ENCODE data around the gene RIN3. TPM values are rescaled to one million over a fixed set of nuclear protein-coding genes. Genes with fewer than 3 reads are reported as not detected.

RIN3 gene
- total and polyA plus RNA-seq, 10 of the 15 experiments (the other 5 are each of a cell fraction or from before 2014, with no cell fraction given): 0.91 to 23.3 (median 6.3) TPM

DNA sequence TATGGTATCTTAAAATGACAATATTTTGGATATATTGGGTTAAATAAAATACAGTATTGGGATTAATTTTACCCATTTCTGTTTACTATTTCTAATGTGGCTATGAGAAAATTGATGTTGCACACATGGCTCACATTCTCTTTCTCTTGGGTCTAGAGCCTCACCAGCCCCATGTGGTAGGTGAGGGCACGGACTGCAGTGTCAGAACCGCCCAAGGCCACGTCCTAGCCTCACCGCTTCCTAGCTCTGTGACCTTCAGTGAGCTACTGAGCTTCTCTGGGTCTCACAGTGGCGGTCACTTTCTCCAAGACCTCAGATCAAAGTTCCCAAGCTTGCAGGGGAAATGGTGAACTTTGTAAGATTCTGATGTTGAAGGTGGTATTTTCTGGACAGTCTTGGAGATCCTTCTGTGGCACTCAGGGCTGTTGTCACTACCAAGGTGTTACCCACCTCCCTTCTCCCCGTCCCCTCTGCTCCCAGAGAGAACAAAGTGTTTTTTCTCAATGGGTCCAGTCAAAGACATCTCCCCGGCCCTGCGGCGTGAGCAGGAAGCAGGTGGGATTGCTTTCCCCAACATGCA is 87.6 kb downstream of the RIN3 start (continued):
- TF ChIP-seq BMI1 (IDR thresholded peaks at IDR 0.05; ENCODE audit: borderline replicate concordance) (no peak), JUND (IDR thresholded peaks at IDR 0.05; ENCODE audit: low read depth, low read length) (no peak)

DNA sequence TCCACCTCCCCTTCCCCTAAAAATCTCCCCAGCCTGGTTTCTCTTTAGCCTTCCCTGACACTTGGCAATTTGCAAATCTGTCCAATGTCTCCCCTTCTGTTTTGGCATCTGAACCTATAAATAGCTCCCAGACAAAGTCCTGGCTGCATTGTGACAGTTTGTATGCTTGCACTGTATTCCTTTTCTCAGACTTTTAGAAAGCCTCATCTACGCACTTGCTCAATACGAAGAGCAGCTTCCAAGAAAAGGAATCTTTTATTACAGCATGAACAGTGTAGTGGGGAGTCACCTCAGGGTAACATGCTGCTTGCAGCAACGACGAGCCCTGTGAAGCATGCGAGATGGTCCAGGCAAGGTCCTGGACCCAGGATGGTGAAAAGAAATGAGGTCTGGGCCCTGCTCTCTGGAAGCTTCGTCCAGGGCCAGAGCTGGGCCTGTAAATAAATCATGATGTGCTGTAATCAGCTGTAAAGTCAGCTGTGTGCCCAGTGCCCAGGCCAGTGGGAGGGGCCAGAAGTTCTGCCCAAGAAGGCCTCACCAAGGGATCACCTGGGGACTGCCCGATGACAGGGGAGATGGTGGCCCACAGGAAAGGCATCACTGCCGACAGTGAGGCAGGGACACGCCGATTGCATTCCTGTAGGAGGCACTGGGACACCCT is 88.3 kb downstream of the RIN3 start:
- no peaks in the 10 kb centered on the region; the same call in 1 of the 2 replicates for H3K4me1 ChIP-seq (ENCODE audit: control insufficient read depth, insufficient read depth, low read length)
- H2AFZ ChIP-seq (ENCODE audit: control insufficient read depth, low read depth, low read length): no peak overlapping the region
- in situ Hi-C loops (cut with MboI) (no loop called here), intact Hi-C loops (cut with micrococcal nuclease; ENCODE audit: unreplicated experiment) (no loop called here)
- WGBS (ENCODE audit: insufficient coverage, insufficient replicate concordance, low lambda C conversion rate, missing lambda C conversion rate): 74% methylated on average over 10 of the region's 10 CpGs
- ATAC-seq: no peak
- H3K79me2 ChIP-seq (ENCODE audit: control insufficient read depth, insufficient read depth, low read length): no peaks in the 10 kb centered on the region
- RAD21 ChIA-PET (ENCODE audit: unreplicated experiment): interaction anchor here (1.3 to 1.4 kb wide), 2 partner anchors 12 to 19 kb away, joined by 4 read pairs; no protein-coding TSS in a partner anchor
- CTCF ChIA-PET: interaction anchor here (0.9 to 4.3 kb wide), 5 partner anchors 12 to 14 kb away, joined by 3 to 23 read pairs (median 4); no protein-coding TSS in a partner anchor
- no TSS peak for BruUV-seq (replicated peaks)
- H3K9ac ChIP-seq (ENCODE audit: control insufficient read depth, insufficient read depth, low read length): no peak overlapping the region
- H3K27ac ChIP-seq (ENCODE audit: control insufficient read depth, insufficient read depth): no peak overlapping the region
- no peak overlapping the region for H3K4me2 ChIP-seq (ENCODE audit: control insufficient read depth, insufficient read depth)
- no peak overlapping the region for H3K4me3 ChIP-seq
- H3K9me3 ChIP-seq (replicated peaks; ENCODE audit: control insufficient read depth, insufficient read depth, low read length): no peaks in the 10 kb centered on the region; the same call in 2 of the 3 replicates
- no peaks in the 10 kb centered on the region for H4K20me1 ChIP-seq (ENCODE audit: control insufficient read depth, insufficient read depth)
- no peaks in the 10 kb centered on the region for H3K27me3 ChIP-seq (replicated peaks in 1 of 2; ENCODE audit: control insufficient read depth in 2 of 2, insufficient read depth in 2 of 2, low read length in 1 of 2)
- no peak for TF ChIP-seq STAT1 (conservative IDR thresholded peaks at IDR 0.05)
- TF ChIP-seq HCFC1 (IDR thresholded peaks at IDR 0.05; ENCODE audit: low read length): no peak
- TF ChIP-seq SMAD1 (IDR thresholded peaks at IDR 0.05; ENCODE audit: low read depth, partially characterized antibody): no peak
- TF ChIP-seq SMAD5 (IDR thresholded peaks at IDR 0.05; ENCODE audit: low read depth): no peak
- TF ChIP-seq, protein P1, sequence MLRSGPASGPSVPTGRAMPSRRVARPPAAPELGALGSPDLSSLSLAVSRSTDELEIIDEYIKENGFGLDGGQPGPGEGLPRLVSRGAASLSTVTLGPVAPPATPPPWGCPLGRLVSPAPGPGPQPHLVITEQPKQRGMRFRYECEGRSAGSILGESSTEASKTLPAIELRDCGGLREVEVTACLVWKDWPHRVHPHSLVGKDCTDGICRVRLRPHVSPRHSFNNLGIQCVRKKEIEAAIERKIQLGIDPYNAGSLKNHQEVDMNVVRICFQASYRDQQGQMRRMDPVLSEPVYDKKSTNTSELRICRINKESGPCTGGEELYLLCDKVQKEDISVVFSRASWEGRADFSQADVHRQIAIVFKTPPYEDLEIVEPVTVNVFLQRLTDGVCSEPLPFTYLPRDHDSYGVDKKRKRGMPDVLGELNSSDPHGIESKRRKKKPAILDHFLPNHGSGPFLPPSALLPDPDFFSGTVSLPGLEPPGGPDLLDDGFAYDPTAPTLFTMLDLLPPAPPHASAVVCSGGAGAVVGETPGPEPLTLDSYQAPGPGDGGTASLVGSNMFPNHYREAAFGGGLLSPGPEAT (IDR thresholded peaks at IDR 0.05; ENCODE audit: low read depth): no peak
- TF ChIP-seq CREB1 (IDR thresholded peaks at IDR 0.05; ENCODE audit: low read depth): no peak
- TF ChIP-seq KLF5 (IDR thresholded peaks at IDR 0.05; ENCODE audit: partially characterized antibody): no peak
- TF ChIP-seq NR2C1 (IDR thresholded peaks at IDR 0.05): no peak
- TF ChIP-seq ASH2L (IDR thresholded peaks at IDR 0.05; ENCODE audit: borderline replicate concordance, low read depth): no peak
- no peaks in the 10 kb centered on the region for H3K36me3 ChIP-seq (ENCODE audit: control insufficient read depth in 2 of 2, insufficient read depth in 2 of 2, low read length in 1 of 2)
- no peak for DNase-seq (ENCODE audit: low read depth, low spot score)
- POLR2A ChIA-PET: no interaction called here
- SMC1A ChIA-PET (ENCODE audit: uncharacterized antibody, unreplicated experiment): interaction anchor here (1.3 to 2.5 kb wide), 2 partner anchors 12 to 16 kb away, joined by 3 to 7 read pairs; no protein-coding TSS in a partner anchor
- no peak for FAIRE-seq
